Activated T-cell treated with anti-CD3 and anti-CD28 coated beads for 1 hour (primary cell): Measurements from ENCODE around the gene GSTA2.
"Not testable (repeated sequence)": the region's sequence is repeated elsewhere in the genome, so short reads cannot be mapped to it uniquely, and the experiment has no call there.

Experiments
- DNase-seq: peaks from one replicate; pipeline ENCODE4 v3.0.0-alpha.2; 2020; ENCODE audit warnings: low read depth

Gene GSTA2

GRCh38 chr6:52725535-52726192 is 37.6 kb downstream of the GSTA2 start:
- no peak for DNase-seq

DNA sequence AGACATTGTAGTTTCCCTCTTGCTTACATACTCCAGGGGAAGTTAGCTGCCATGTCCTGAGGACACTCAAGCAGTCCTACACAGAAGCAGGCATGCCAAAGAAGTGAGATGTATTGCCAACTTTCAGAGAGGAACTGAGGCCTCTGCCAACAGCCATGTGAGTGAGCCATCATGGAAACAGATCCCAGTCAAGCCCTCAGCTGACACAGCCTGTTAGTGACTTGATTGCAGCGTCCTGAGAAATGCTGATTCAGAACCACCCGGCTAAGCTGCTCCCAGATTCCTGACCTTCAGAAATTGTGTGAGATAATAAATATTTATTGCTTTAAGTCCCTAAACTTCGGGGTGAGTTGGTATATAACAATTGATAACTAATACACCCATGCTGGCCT is 38.1 kb downstream of the GSTA2 start:
- DNase-seq, result no peak

GRCh38 chr6:52724406-52725121 is 38.7 kb downstream of the GSTA2 start:
- peak; percentile 23 for DNase-seq

- no peak for DNase-seq
These were observed 39.3 kb downstream of the GSTA2 start for GRCh38 chr6:52724042-52724405.

GRCh38 chr6:52720321-52720720 is 43.0 kb downstream of the GSTA2 start:
- DNase-seq, result no peak

DNA sequence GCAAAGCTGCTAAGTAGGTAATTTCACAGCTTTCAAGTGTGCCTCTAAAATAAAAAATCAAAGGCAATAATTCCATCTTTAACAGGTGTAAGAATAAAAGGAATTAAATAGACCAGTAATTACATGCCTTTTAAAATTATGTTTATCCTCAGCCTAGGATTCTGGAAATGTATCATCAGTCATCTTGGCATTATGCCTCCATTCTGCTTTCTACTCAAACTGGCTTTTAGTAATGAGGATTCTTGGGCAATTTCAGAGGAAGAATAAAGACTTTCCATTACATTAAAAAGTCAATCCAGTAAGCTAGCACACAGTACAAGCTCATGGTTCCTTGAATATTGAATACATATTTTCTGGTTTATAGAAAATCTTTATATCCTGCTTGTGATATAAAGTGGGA is 44.7 kb downstream of the GSTA2 start:
- DNase-seq, result no peak

DNA sequence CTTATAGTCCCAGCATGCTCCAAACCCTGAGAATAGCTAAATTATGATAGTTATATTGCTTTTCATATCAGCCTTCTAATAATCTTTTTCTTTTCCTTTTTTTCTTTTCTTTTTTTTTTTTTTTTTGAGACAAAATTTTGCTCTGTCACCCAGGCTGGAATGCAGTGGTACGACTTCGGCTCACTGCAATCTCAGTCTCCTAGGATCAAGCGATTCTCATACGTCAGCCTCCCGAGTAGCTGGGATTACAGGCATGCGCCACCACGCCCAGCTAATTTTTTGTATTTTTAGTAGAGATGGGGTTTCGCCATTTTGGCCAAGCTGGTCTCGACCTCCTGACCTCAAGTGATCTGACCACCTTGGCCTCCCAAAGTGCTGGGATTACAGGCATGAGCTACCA is 48.5 kb downstream of the GSTA2 start:
- DNase-seq, result not testable (repeated sequence)

DNA sequence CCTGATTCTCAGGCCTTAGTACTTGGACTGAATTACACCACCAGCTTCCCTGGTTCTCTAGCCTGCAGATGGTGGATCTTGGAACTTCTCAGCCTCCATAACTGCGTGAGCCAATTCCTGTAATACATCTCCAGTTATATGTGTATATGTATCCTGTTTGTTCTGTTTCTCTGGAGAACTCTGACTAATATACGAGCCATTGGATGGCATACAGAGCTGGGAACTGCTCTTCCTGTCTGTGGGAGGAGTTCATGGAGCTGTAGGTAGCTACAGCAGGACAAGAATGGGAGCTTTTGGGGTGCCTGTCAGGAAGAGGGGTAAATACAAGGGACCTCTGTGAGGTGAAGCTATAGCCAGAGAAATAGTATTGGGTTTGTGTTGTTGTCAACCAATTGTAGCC is 51.1 kb downstream of the GSTA2 start:
- DNase-seq, result no peak

DNA sequence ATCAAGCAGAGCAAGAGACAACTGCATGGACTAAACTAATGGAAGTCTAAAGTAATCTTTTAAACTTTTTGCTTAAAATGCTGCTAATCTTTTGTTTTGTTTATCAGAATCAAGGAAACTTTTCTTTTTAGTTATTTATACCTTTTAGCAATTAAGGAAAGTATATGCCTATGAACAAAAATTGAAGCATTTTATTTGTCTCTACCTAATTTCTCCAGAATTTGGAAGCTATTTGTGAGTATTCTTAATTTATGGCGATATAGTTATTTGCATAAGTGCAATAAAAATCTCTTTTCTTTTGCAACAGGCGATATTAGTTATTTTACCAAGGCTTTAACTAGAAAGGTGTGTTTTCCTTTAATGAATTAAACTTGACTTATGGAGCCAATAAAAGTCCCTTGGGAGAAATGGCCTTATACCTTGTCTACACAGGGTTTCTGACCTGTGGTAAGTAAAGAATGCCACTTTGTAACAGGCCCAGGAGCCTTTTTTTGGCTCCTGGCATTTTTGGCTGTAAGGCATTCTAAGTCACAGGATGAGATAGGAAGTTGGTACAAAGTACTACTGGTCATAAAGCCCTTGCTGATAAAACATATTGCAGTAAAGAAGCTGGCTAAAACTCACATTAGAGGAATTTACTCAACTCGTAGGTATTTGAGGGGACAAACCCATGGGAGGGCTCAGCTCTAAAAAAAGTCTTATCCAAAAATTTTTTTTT is 55.2 kb downstream of the GSTA2 start:
- no peak for DNase-seq

- no peak for DNase-seq
These were observed 57.3 kb downstream of the GSTA2 start for GRCh38 chr6:52706001-52706400.

GRCh38 chr6:52704781-52705502 is 58.3 kb downstream of the GSTA2 start:
- DNase-seq, result not testable (repeated sequence)

- no peak for DNase-seq
These were observed 59.2 kb downstream of the GSTA2 start for GRCh38 chr6:52704060-52704459.
